Breast epithelium (tissue), 3 donors: ENCODE results near the gene ACSS1.

Experiments used
- CTCF ChIP-seq, 3 donors: fragments of 450-650 bp; IDR thresholded peaks; one replicate each; pipeline ENCODE4 v1.5.1; 2016 to 2017; ENCODE audit warnings: antibody characterized with exemption in 3 of 3, mild to moderate bottlenecking in 3 of 3, moderate library complexity in 3 of 3
- POLR2A ChIP-seq: fragments of 450-650 bp; IDR thresholded peaks from one replicate; pipeline ENCODE4 v1.6.1; 2016; ENCODE audit warnings: antibody characterized with exemption, mild to moderate bottlenecking, moderate library complexity
- POLR2AphosphoS5 ChIP-seq, 3 donors: sonication (generic); formaldehyde crosslinking; IDR thresholded peaks; one replicate each; pipeline ENCODE4 v1.6.1; 2017; ENCODE audit warnings: antibody characterized with exemption in 3 of 3

GRCh38 chr20:25011831-25012241 is 46.1 kb downstream of the ACSS1 start:
- TF ChIP-seq POLR2AphosphoS5 (IDR thresholded peaks at IDR 0.05) (no peak), CTCF (IDR thresholded peaks at IDR 0.05) (no peak), POLR2A (no peak)
